ENCODE measurements around the gene DOCK3.

The DOCK3 gene

DNA sequence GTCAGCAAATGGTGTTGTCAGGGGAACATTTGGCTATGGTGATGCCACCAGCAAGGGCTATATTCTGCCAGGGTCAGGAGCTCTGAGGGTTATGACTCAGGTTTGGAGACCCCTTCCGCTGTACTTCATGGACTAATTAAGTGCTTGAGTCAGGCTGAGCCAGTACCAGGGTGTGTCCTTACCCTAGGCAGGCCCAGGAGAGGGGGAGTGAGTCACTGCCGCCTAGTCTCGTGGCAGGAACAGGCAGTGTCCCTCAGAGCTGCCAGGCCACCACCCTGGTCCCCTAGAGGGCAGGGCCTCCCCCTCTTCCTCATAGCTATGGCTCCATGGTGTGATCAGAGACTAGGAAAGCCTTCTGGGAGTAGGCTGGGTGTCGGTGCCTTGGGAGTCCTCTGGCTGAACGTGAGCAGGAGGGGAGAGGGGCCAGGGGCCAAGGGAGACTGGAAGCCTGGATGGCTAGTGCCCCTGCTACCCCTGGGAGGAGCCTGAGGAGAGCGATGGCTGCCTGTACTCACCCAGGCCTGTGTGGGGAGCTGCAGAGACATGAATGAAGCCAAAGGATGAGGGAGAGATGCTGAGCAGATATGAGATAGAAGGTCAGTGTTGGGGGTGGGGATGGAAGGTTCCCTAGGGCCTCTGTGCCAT, 47.2 kb upstream of the DOCK3 start:
- no peak for TF ChIP-seq EZH2phosphoT487 (IDR thresholded peaks at IDR 0.05; ENCODE audit: borderline replicate concordance, low read length)
- TF ChIP-seq, protein P1, sequence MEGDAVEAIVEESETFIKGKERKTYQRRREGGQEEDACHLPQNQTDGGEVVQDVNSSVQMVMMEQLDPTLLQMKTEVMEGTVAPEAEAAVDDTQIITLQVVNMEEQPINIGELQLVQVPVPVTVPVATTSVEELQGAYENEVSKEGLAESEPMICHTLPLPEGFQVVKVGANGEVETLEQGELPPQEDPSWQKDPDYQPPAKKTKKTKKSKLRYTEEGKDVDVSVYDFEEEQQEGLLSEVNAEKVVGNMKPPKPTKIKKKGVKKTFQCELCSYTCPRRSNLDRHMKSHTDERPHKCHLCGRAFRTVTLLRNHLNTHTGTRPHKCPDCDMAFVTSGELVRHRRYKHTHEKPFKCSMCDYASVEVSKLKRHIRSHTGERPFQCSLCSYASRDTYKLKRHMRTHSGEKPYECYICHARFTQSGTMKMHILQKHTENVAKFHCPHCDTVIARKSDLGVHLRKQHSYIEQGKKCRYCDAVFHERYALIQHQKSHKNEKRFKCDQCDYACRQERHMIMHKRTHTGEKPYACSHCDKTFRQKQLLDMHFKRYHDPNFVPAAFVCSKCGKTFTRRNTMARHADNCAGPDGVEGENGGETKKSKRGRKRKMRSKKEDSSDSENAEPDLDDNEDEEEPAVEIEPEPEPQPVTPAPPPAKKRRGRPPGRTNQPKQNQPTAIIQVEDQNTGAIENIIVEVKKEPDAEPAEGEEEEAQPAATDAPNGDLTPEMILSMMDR (IDR thresholded peaks at IDR 0.05; ENCODE audit: low read depth, low read length, poor library complexity, severe bottlenecking): peak; percentile 25
- H3K4me1 ChIP-seq (ENCODE audit: control insufficient read depth, low read length): peaks cover 12% of the 10 kb centered on the region

DNA sequence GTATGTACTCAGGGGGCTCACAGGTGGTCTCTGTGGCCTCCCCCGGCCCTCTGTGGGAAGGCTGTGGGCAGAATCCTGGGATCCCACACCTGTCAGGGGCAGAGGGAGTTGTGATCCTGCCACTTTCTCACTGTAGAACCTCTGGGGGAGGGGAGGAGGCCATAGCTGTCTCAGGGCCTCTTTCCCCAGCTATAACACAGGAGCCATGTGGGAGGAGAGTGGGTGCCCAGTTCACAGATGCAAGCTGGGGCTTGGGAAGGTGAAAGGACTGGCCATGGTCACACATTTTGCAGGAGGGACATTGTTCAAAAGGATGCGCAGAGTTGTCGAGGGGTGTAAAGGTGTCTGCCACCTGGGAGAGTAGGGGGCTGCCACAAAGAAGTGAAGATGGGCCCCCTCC, 46.1 kb upstream of the DOCK3 start:
- Histone ChIP-seq H3K27me3 (ENCODE audit: control insufficient read depth, low read length) (no peaks in the 10 kb centered on the region), H3K9me3 (ENCODE audit: control insufficient read depth, insufficient read depth, low read length) (no peaks in the 10 kb centered on the region), H3K36me3 (ENCODE audit: control insufficient read depth, low read length) (no peaks in the 10 kb centered on the region), H3K4me2 (ENCODE audit: low read length) (no peak overlapping the region), H3K4me1 (ENCODE audit: control insufficient read depth, low read length) (peaks cover 12% of the 10 kb centered on the region), H3K4me3 (ENCODE audit: low read length) (no peak overlapping the region), H4K20me1 (ENCODE audit: control insufficient read depth, insufficient read depth, low read depth, low read length) (no peaks in the 10 kb centered on the region; the same call in 1 of the 2 replicates), H3K9me2 (replicated peaks; ENCODE audit: control insufficient read depth, low read length) (no peaks in the 10 kb centered on the region), H3F3A (ENCODE audit: control insufficient read depth, insufficient read depth) (no peaks in the 10 kb centered on the region), H3K79me2 (ENCODE audit: control insufficient read depth, low read length) (no peaks in the 10 kb centered on the region), H3K27ac (ENCODE audit: low read depth, low read length) (no peak overlapping the region)
- TF ChIP-seq, protein P1 (IDR thresholded peaks at IDR 0.05; ENCODE audit: low read depth, low read length, poor library complexity, severe bottlenecking): no peak
- no peak for TF ChIP-seq EZH2phosphoT487 (IDR thresholded peaks at IDR 0.05; ENCODE audit: borderline replicate concordance, low read length)

More for the DNA sequence above, 47.2 kb upstream of the DOCK3 start:
- Histone ChIP-seq H3K9me2 (replicated peaks; ENCODE audit: control insufficient read depth, low read length) (no peaks in the 10 kb centered on the region), H3K27ac (ENCODE audit: low read depth, low read length) (no peak overlapping the region), H3F3A (ENCODE audit: control insufficient read depth, insufficient read depth) (no peaks in the 10 kb centered on the region), H3K4me2 (ENCODE audit: low read length) (no peak overlapping the region), H4K20me1 (ENCODE audit: control insufficient read depth, insufficient read depth, low read depth, low read length) (no peaks in the 10 kb centered on the region; the same call in 1 of the 2 replicates), H3K27me3 (ENCODE audit: control insufficient read depth, low read length) (no peaks in the 10 kb centered on the region), H3K4me3 (ENCODE audit: low read length) (no peak overlapping the region), H3K79me2 (ENCODE audit: control insufficient read depth, low read length) (no peaks in the 10 kb centered on the region), H3K9me3 (ENCODE audit: control insufficient read depth, insufficient read depth, low read length) (no peaks in the 10 kb centered on the region), H3K36me3 (ENCODE audit: control insufficient read depth, low read length) (no peaks in the 10 kb centered on the region)

DNA sequence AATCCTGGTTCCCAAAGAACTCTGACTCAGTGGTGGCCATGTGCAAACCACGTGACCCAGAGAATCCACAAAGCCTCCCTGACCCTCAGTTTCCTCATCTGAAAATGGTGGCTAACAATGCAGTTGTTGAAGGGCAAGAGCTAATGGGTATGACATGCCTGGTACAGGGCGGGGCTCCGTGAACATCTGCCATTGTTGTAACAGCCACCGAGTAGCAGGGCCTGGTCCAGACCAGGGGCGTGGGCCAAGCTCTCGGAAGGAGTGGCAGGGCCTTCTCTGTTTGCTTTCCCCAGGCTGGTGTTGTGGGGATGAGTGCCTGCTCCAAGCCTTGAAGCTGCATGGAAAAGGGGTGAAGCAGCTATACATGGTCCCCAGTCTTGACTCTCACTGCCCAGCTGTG, 44.3 kb upstream of the DOCK3 start:
- no peaks in the 10 kb centered on the region for H3K9me2 ChIP-seq (replicated peaks; ENCODE audit: control insufficient read depth, low read length)
- no peak overlapping the region for H3K4me3 ChIP-seq (ENCODE audit: low read length)
- H3K36me3 ChIP-seq (ENCODE audit: control insufficient read depth, low read length): no peaks in the 10 kb centered on the region
- no peaks in the 10 kb centered on the region for H3K9me3 ChIP-seq (ENCODE audit: control insufficient read depth, insufficient read depth, low read length)
- no peaks in the 10 kb centered on the region for H4K20me1 ChIP-seq (ENCODE audit: control insufficient read depth, insufficient read depth, low read depth, low read length)
- H3K4me2 ChIP-seq (ENCODE audit: low read length): no peak overlapping the region
- TF ChIP-seq, protein P1 (IDR thresholded peaks at IDR 0.05; ENCODE audit: low read depth, low read length, poor library complexity, severe bottlenecking): no peak
- TF ChIP-seq EZH2phosphoT487 (IDR thresholded peaks at IDR 0.05; ENCODE audit: borderline replicate concordance, low read length): no peak
- H3K4me1 ChIP-seq (ENCODE audit: control insufficient read depth, low read length): peaks cover 12% of the 10 kb centered on the region
- H3K27me3 ChIP-seq (ENCODE audit: control insufficient read depth, low read length): no peaks in the 10 kb centered on the region
- no peaks in the 10 kb centered on the region for H3K79me2 ChIP-seq (ENCODE audit: control insufficient read depth, low read length)
- H3F3A ChIP-seq (ENCODE audit: control insufficient read depth, insufficient read depth): no peaks in the 10 kb centered on the region
- no peak overlapping the region for H3K27ac ChIP-seq (ENCODE audit: low read depth, low read length)

All from DOHH2 (cell line).